Esophagus squamous epithelium (tissue), 4 donors: ENCODE results near the gene TPD52L2.

Source experiments
- POLR2A ChIP-seq, 4 donors: fragments of 450-650 bp; IDR thresholded peaks; one replicate each; pipeline ENCODE4 v1.6.1; 2017; ENCODE audit warnings: antibody characterized with exemption in 4 of 4, mild to moderate bottlenecking in 4 of 4, moderate library complexity in 3 of 4
- TF ChIP-seq, protein P1 (sequence below), 6 experiments: fragments of 450-650 bp in 4 of 6; fragments of 200-600 bp in 2 of 6; sonication (generic) in 2 of 6; IDR thresholded peaks; one replicate each; pipeline ENCODE4 v1.5.1; 2016 to 2019; ENCODE audit warnings: antibody characterized with exemption in 6 of 6, mild to moderate bottlenecking in 4 of 6, moderate library complexity in 4 of 6

DNA sequence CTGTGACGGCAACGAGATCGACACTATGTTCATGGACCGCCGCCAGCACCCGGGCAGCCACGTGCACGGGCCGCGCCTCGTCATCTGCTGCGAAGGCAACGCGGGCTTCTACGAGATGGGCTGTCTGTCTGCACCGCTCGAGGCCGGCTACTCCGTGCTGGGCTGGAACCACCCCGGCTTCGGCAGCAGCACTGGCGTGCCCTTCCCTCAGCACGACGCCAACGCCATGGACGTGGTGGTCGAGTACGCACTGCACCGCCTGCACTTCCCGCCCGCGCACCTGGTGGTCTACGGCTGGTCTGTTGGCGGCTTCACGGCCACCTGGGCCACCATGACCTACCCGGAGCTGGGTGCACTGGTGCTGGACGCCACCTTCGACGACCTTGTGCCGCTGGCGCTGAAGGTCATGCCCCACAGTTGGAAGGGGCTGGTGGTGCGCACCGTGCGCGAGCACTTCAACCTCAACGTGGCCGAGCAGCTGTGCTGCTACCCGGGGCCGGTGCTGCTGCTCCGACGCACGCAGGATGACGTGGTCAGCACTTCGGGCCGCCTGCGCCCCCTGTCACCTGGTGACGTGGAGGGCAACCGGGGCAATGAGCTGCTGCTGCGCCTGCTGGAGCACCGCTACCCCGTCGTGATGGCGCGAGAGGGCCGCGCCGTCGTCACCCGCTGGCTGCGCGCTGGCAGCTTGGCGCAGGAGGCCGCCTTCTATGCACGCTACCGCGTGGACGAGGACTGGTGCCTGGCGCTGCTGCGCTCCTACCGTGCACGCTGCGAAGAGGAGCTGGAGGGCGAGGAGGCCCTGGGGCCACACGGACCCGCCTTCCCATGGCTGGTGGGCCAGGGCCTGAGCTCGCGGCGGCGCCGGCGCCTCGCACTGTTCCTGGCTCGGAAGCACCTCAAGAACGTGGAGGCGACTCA lies 2.8 kb upstream of the TPD52L2 start:
- TF ChIP-seq, protein P1, sequence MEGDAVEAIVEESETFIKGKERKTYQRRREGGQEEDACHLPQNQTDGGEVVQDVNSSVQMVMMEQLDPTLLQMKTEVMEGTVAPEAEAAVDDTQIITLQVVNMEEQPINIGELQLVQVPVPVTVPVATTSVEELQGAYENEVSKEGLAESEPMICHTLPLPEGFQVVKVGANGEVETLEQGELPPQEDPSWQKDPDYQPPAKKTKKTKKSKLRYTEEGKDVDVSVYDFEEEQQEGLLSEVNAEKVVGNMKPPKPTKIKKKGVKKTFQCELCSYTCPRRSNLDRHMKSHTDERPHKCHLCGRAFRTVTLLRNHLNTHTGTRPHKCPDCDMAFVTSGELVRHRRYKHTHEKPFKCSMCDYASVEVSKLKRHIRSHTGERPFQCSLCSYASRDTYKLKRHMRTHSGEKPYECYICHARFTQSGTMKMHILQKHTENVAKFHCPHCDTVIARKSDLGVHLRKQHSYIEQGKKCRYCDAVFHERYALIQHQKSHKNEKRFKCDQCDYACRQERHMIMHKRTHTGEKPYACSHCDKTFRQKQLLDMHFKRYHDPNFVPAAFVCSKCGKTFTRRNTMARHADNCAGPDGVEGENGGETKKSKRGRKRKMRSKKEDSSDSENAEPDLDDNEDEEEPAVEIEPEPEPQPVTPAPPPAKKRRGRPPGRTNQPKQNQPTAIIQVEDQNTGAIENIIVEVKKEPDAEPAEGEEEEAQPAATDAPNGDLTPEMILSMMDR (IDR thresholded peaks at IDR 0.05) = no peak
- TF ChIP-seq POLR2A (IDR thresholded peaks at IDR 0.05) = no peak
